ENCODE data around the gene DAB2. TPM values are rescaled to one million over a fixed set of nuclear protein-coding genes. Genes with fewer than 3 reads are reported as not detected.
"Not testable (repeated sequence)": the region's sequence is repeated elsewhere in the genome, so short reads cannot be mapped to it uniquely, and the experiment has no call there.

The DAB2 gene
- total RNA-seq, 1 donor from 2014 or later = 28.5 TPM

DNA sequence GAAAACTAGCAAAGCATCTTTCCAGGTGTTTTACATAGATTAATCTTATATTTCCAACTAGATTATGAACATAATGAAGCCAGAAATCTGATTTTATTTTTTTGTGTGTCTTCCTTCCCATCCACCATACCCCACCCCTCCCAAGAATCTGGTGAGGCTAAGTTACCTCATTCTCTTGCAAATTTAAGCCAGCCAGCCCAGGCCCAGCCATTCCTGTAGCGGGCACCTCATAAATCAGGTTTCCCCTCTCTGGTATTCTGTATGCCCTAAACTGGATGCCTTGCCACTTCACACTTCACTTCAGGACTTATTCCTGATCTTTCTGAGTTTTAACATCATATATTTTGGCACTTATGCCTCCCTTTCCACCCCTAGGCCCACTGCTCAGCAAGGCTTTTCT is 82.3 kb downstream of the DAB2 start:
- H3K36me3 ChIP-seq = no peaks in the 10 kb centered on the region
- H3K4me1 ChIP-seq = no peaks in the 10 kb centered on the region
- no peaks in the 10 kb centered on the region for H3K27me3 ChIP-seq (ENCODE audit: low read depth)
- TF ChIP-seq, protein P1, sequence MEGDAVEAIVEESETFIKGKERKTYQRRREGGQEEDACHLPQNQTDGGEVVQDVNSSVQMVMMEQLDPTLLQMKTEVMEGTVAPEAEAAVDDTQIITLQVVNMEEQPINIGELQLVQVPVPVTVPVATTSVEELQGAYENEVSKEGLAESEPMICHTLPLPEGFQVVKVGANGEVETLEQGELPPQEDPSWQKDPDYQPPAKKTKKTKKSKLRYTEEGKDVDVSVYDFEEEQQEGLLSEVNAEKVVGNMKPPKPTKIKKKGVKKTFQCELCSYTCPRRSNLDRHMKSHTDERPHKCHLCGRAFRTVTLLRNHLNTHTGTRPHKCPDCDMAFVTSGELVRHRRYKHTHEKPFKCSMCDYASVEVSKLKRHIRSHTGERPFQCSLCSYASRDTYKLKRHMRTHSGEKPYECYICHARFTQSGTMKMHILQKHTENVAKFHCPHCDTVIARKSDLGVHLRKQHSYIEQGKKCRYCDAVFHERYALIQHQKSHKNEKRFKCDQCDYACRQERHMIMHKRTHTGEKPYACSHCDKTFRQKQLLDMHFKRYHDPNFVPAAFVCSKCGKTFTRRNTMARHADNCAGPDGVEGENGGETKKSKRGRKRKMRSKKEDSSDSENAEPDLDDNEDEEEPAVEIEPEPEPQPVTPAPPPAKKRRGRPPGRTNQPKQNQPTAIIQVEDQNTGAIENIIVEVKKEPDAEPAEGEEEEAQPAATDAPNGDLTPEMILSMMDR (IDR thresholded peaks at IDR 0.05; ENCODE audit: borderline replicate concordance) = no peak
- no peak overlapping the region for H3K4me3 ChIP-seq
- H3K9me3 ChIP-seq (replicated peaks) = peaks cover 8% of the 10 kb centered on the region
- intact Hi-C loops (cut with micrococcal nuclease) = no loop called here
- no peak overlapping the region for H3K27ac ChIP-seq (replicated peaks)
- no peak for DNase-seq

DNA sequence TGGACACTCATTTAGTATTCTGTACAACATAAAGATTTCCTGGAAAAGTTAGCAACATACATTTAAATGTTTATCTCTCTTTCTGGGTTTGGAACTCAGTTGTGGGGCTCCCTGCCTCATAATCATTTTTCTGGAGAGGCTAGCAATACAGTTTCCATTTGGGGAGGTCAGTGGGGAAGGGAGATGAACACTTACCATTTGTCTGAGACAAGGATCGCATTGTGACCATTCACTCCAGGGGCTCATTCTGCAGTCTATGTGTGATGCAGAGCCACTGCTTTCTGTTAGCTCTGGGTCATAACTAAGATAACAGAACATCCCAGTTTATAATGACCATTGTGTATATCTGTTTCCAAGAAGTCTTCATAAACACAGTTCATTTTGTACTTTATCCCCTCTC is 82.9 kb downstream of the DAB2 start:
- DNase-seq = no peak
- Histone ChIP-seq H3K9me3 (replicated peaks) (peaks cover 8% of the 10 kb centered on the region), H3K27ac (replicated peaks) (no peak overlapping the region), H3K27me3 (ENCODE audit: low read depth) (no peaks in the 10 kb centered on the region), H3K4me3 (no peak overlapping the region), H3K4me1 (no peaks in the 10 kb centered on the region), H3K36me3 (no peaks in the 10 kb centered on the region)
- intact Hi-C loops (cut with micrococcal nuclease) = no loop called here
- TF ChIP-seq, protein P1 (IDR thresholded peaks at IDR 0.05; ENCODE audit: borderline replicate concordance) = no peak

DNA sequence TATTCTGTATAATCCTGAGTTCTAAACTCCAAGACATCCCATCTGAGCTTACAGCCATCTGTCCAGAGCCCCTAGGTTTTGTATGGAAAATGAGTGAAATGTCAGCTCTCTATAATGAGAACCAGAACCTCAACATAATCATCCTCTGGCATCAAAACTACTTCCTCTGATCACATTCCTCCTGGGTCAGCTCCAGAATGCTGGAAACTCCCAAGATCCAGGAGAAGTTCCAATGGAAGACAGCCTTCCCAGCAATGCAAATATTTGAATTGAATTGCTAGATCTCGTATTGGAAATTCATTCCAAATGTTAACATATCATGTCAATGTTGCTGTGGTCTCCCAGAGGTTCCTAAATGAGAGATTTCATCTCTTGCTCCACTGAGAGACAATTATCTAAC is 84.3 kb downstream of the DAB2 start:
- intact Hi-C loops (cut with micrococcal nuclease) = no loop called here
- Histone ChIP-seq H3K4me3 (no peak overlapping the region), H3K4me1 (no peaks in the 10 kb centered on the region), H3K27me3 (ENCODE audit: low read depth) (no peaks in the 10 kb centered on the region), H3K36me3 (no peaks in the 10 kb centered on the region), H3K27ac (replicated peaks) (no peak overlapping the region), H3K9me3 (replicated peaks) (peaks cover 5% of the 10 kb centered on the region)
- TF ChIP-seq, protein P1 (IDR thresholded peaks at IDR 0.05; ENCODE audit: borderline replicate concordance) = no peak
- no peak for DNase-seq

DNA sequence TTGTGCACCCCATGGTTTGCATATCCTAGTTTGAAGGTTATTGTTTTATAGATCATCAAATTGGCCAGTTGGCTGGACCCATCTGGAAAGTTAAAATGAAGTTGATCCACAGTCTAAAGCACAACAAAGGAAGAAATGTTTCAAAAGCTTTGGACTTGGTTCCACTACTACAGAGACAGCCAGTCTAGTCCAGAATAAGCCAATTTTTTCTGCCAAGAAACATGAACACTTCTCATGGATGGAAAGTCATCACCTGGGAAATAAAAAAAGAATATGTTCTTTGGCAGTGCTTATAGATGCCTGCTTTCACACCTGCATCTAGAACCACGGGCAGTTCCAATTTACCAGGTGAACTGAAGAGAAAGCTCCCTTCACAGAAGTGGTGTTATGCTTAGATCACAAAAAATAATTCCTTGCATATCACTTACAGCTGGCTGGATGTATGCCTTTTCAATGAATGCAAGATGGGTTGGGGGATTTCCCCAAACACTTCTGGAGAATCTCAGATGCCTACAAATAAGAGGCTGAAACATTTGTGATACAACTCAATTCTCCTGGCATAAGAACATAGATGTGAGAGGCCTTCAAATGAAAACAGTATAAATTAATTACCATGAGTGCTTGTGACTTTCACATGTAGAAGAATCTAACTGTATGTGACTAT is 87.4 kb downstream of the DAB2 start:
- Histone ChIP-seq H3K4me1 (no peaks in the 10 kb centered on the region), H3K27ac (replicated peaks) (no peak overlapping the region), H3K9me3 (replicated peaks) (no peaks in the 10 kb centered on the region), H3K27me3 (ENCODE audit: low read depth) (no peaks in the 10 kb centered on the region), H3K4me3 (no peak overlapping the region), H3K36me3 (no peaks in the 10 kb centered on the region)
- no peak for DNase-seq
- intact Hi-C loops (cut with micrococcal nuclease) = no loop called here
- TF ChIP-seq, protein P1 (IDR thresholded peaks at IDR 0.05; ENCODE audit: borderline replicate concordance) = no peak

DNA sequence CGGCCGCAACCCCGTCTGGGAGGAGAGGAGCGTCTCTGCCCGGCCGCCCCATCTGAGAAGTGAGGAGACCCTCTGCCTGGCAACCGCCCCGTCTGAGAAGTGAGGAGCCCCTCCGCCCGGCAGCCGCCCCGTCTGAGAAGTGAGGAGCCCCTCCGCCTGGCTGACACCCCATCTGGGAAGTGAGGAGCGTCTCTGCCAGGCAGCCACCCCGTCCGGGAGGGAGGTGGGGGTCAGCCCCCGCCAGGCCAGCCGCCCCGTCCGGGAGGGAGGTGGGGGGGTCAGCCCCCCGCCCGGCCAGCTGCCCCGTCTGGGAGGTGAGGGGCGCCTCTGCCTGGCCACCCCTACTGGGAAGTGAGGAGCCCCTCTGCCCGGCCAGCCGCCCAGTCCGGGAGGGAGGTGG is 90.5 kb downstream of the DAB2 start:
- H3K9me3 ChIP-seq (replicated peaks); intact Hi-C loops (cut with micrococcal nuclease); H3K4me3 ChIP-seq; DNase-seq; H3K27me3 ChIP-seq (ENCODE audit: low read depth); H3K27ac ChIP-seq (replicated peaks); H3K36me3 ChIP-seq; H3K4me1 ChIP-seq: not testable (repeated sequence)

DNA sequence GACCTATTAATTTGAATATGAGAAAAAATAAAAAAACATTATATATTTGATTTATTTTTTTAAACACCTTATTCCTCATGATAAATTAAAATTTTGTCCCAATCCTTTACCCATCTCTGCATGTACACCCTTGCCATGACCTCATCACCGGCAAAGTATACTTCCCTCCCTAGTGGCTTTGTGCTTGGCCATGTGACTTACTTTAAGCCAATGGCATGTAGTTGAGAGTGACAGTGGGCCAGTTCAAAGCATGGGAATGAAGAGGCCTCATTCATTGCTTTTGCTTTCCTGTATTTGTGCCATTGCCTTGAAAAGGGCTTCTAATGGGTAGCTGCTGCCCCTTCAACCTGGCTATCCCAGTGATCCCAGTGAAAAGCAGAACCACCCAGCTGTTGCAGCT is 91.7 kb downstream of the DAB2 start:
- TF ChIP-seq, protein P1 (IDR thresholded peaks at IDR 0.05; ENCODE audit: borderline replicate concordance) = no peak
- Histone ChIP-seq H3K36me3 (no peaks in the 10 kb centered on the region), H3K9me3 (replicated peaks) (no peaks in the 10 kb centered on the region), H3K4me1 (no peaks in the 10 kb centered on the region), H3K27me3 (ENCODE audit: low read depth) (no peaks in the 10 kb centered on the region), H3K4me3 (no peak overlapping the region), H3K27ac (replicated peaks) (no peak overlapping the region)
- intact Hi-C loops (cut with micrococcal nuclease) = no loop called here
- no peak for DNase-seq

Measured in left ventricle myocardium inferior (tissue), 1 donor.